NK-92 (cell line): ENCODE measurements around the gene ITGB6.

Experiments used
- DNase-seq: peaks from one replicate; lab custom pipeline; 2025; ENCODE audit not compliant: unreplicated experiment; lab: John Stamatoyannopoulos, UW

The ITGB6 gene

GRCh38 chr2:160097326-160097725 is 102.7 kb downstream of the ITGB6 start:
- DNase-seq, result no peak

DNA sequence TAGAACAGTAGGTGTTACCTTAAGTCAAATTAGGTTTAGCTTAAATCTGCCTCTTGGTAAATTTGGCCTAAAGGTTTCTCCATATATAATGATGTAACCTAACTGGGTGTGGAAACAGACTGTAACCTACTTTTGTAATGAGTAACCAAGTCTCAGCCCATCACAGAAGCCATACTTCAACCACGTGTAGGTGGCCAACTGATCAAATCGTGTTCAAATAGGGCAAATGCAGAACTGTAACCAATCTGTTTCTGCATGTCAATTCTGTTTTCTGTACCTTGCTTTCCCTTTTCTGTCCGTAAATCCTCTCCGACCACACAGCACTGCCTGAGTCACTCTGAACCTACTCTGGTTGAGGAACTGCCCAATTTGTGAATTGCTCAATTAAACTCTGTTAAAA is 103.7 kb downstream of the ITGB6 start:
- DNase-seq, result no peak

GRCh38 chr2:160092445-160092844 is 107.6 kb downstream of the ITGB6 start:
- DNase-seq, result no peak

DNA sequence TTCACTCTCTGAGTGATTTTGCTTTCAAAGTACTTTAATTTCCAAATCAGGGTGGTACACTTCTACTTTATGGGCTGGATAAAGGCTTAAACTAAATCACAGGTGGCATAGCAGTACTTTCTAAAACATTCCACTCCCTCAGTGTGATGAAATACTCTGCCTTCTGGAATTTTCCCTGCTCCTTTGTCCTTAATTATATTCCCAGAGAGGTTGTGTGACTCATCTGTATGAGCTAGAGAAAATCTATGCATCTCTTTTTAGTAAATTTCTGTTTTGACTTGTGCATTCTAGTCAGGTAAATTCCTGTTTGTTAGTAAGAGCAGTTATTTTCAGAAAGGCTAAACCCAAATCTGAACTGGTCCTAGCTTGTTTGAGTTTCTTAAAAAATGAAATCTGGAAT is 108.7 kb downstream of the ITGB6 start:
- no peak for DNase-seq

GRCh38 chr2:160087854-160088745 is 112.0 kb downstream of the ITGB6 start:
- DNase-seq, result no peak

DNA sequence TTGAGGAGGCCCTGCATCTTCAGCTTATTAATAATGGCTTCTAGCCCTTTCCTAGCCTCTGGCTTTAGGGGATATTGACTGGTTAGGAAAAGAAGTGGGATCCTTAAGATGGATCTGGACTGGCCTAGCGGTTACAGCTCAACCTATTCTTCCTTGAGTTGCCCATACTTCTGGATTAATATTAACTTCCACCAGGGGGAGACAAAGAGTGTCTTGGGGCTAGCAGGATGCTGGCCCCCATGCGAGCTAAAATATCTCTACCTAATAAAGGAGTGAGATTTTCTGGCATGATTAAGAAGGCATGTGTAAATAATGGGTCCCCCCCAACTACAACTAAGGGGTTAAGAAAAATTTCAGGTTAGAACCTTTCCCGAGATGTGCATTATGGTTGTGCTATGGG is 114.4 kb downstream of the ITGB6 start:
- no peak for DNase-seq

DNA sequence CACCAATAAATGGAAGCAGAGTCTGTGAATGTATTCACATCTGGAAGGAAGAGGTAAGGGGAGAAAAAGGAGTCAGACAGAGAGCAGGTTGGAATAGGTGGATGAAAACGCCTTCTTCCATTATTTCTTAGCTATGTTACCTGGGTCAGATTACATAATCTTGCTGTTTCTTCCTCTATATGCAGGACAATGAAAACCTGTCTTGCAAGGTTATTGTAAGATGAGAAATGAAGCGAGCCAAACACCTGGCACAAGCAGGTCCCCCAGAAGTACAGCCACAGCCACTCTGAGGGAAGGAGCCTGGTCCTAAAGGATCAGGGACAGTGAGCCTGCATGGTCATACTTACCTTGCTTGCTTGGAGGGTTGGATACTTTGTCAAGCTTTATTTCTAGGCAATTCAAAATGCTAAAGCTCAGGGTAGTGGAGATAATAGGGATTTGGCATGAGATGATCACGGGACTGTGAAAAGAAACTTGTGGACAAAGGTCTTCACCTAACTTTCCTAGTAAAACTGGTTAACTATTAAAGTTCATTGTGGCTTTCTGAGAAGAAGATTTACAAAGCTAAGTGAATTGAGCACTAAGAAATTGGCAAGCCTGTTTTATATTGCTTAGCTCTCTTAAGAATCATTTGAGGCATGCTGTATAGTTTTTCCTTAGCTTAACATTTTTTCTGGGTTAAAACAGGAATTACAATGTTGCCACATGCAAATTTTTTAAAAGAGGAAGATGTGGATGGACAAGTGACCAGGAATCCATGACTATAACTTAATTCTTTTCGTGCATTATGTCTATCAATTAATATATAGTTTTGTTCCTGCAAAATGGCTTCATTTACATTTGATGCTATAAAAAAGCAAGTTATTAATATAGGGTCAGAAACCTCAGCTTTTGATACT is 121.9 kb downstream of the ITGB6 start:
- DNase-seq, result no peak

DNA sequence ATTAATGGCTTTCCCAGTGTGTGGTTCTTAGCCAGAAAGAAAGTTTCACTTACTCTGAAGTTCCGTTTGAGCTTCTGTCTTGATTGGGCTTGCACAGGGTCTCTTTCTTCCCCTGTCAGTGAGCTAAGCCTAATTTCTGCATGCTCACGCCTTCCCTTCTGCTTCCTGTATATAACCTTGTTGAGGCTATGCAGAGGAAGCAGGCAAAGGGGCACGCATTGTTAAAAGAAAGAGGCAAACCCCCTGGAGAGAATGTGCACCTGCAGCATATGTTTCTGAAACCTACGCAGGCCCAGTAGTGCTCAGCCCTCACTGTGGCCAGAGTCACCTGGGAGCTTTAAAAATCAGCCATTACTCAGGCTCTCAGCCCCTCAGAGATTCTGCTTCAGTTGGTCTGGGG is 123.2 kb downstream of the ITGB6 start:
- DNase-seq, result no peak

DNA sequence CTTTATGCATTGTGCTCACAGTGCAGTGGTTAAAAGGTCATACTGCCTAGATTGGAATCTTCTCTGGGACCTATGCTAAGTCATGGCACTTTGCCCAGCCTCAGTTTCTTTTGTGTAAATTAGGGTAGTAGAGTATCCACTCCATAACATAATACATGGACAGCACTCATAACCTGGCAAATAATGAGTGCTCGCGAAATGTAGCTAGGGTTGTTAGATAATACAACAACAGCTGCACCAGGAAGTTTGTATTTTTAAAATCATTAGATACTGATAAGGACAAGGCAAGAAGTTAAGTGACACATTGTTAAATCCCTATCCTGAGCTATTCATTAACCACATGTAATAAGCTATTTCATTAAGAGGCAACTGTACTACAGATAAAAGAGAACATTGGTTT is 123.8 kb downstream of the ITGB6 start:
- DNase-seq, result no peak

- DNase-seq, result no peak
Measured at GRCh38 chr2:160075171-160075570, 124.9 kb downstream of the ITGB6 start.

DNA sequence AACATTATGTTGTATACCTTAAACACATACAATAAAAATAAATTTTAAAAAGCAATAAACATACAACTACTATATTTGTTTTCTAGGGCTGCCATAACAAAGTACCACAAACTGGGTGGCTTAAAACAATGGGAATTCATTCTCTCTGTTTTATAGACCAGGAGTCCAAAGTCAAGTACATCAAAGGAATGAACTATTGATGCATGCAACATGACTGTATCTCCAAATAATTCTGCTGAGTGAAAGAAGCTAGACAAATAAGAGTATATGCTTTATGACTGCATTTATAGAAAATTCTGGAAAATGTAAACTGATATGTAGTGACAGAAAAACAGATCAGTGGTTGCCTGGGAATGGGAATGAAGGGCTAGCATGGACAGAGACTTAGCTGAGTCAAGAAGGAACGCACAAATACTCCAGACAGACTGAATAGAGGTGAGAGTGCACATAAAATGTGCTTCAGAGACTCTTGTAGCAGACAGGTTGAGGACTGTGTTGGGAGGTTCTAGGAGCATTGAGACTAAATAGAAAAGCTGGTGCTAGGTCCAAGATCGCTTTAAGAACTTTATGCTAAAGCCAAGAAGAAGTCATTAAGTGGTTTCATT is 126.7 kb downstream of the ITGB6 start:
- DNase-seq, result no peak

DNA sequence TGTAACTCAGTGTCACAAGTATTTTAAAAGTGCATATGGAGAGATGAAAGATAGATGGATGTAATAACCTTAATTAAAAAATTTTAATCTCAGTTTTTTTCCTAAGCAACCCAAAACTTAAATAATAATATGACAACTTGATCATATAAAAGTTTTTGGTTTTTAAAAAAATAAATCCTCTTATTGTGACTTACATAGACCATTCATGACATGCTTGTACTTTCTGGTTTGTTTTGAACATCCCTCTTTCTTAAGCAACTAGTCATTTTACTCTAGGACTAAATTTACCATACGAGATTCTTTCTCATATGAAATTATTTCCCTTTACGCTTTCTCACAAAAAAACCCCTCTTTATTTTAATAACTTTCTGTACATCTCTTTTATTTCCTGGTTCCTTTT is 131.2 kb downstream of the ITGB6 start:
- no peak for DNase-seq

DNA sequence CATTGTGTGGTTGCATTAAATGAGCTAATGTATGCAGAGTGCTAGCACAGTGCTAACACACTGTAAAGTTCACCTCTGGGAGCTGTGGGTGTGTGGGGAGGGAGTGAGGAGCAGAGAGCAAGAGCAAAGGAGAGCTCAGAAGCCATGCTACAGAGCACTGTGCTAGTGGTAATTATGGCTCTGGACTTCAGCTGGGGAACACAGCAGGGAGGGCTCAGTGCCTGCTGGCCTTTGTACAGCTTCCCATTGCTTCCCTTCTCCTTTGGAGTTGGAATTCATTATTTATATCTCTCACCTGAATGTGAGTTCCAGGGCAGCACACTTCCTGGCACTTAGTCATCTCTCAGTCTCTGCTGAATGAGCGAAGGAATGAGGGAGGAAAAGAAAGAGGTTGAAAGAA is 135.2 kb downstream of the ITGB6 start:
- no peak for DNase-seq

DNA sequence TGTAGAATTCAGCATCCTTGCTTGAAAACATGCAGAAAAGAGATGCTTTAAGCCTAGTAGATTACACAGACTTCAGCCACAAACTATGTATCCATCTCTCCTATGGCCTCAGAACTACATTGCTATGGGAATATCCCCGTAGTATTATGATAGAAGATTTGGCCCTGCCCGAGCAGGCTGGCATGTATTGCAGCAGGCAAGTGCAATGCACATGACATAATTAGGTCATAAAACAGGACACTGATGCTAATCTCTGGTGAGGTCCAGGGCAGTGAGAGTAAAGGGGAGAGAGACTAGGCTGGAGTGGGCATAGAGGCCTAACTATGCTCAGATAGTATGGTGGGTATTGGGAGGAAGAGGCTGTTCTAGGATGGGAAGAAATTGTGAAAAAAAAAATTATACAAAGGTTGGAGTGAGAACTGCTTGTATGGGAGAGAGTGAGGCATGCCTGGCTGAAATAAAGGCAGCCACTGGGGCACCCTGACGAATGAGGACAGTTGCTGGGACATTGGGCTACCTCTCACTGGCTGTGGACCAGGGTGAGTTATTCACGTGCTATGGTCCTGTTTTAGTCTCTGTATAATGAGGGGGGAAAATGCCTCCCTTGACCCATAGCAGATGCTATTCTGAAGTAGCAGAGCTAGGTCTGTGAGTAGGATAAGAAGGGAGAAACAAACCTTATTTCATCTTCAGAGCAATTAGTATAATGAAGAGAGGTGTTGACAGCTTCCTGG is 136.0 kb downstream of the ITGB6 start:
- DNase-seq, result no peak

GRCh38 chr2:160063271-160063670 is 136.8 kb downstream of the ITGB6 start:
- no peak for DNase-seq

DNA sequence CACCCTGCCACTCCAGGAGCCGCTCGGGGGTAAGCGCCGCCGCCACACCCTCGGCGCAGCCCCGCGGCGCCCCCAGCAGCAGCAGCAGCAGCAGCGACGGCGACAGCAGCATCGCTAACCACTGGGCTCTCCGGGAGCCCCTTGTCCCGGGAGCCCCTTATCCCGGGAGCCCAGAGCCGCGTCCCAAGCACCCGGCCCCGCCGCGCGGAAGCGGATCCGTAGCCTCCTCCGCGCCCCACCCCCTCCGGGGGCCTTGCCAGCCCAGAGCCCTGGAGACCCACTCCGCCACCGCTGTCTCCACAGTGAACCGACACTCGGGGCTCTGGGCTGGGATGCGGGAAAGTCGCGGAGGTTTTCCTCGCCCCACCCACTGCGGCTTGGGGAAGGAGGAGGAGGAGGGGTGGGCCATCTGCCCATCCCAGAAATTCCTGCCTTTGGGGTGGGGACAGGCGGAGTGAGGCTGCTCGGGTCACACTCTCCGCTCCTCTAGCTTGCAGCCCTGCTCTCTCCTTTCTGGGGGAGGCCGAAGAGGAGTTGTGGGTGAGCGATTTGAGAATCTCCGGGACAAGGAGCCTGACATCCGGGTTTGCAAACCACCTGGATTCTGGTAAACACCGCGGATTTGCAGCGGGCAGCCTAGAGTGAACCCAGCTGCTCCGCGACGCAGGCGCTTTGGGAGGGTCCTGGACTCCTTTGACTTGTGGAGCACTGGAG is 137.6 kb downstream of the ITGB6 start, which contains the start of gene PLA2R1:
TSS of gene PLA2R1 (minus strand) at position 324 of the 714 bp plus-strand sequence. CDS start at position 112, 212 bp downstream.
- no peak for DNase-seq

DNA sequence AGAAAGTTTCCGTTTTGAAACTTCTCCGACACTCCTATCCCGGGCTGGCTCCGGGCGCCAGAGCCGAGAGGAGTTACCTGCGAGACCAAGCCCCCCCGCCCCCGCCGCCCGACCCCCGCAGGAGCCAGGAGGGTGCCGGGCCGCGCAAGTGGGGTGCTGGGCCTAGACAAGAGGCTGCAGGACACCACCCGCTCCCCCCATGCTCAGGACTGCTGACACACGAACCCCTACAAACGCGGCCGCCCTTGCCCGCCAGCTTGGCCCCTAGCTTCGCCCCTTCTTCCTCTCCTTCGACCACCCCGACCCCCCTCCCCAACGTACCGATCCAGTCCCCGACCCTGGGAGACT is 138.2 kb downstream of the ITGB6 start:
- no peak for DNase-seq

DNA sequence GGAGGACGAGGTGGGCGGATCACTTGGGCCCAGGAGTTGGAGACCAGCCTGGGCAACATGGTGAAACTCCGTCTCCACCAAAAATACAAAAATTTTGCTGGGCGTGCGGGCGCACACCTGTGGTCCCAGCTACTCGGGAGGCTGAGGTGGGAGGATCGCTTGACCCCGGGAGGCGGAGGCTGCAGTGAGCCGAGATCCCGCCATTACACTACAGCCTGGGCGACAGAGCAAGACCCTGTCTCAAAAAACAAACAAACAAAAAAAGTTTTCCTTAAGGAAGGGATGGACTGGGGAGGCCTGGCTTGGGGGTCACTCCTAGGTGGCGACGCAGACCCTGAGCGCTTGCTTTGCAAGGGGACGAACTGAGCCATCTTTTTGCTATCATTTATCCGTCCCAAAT is 138.5 kb downstream of the ITGB6 start:
- no peak for DNase-seq

GRCh38 chr2:160060297-160060696 is 139.8 kb downstream of the ITGB6 start:
- DNase-seq, result no peak

DNA sequence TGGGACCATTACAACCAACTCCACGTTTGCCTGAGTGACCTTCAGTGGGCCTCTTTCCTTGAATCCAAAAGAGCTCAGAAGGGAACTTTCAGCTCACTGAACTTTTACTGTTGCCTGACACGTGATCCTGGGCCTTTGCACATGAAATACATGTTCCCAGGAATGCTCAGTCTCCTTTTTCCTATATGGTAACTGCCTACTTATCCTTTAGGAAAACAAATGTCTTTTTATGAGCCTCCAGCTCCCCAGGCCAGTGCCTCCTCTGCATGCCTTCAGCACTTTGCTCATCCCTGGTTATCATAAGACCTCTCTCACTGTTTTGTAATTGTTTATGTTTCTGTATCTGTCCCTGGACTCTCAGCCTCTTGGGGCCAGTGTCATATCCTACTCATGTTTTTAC is 142.7 kb downstream of the ITGB6 start:
- DNase-seq, result no peak
